Measurements from ENCODE around the gene SRRM1. TPM values are rescaled to one million over a fixed set of nuclear protein-coding genes. Genes with fewer than 3 reads are reported as not detected.

Gene SRRM1
- total RNA-seq, 1 experiment from 2014 or later = 290 TPM

- no peak overlapping the region for H3K56ac ChIP-seq (ENCODE audit: insufficient read length, low read depth, low read length)
- no peak overlapping the region for H3K4me2 ChIP-seq (ENCODE audit: insufficient read depth, insufficient read length, low read length)
- H3K79me2 ChIP-seq (ENCODE audit: insufficient read depth, low read length) = no peaks in the 10 kb centered on the region
- H3K4ac ChIP-seq (ENCODE audit: low read depth, low read length) = no peak overlapping the region
- no peak overlapping the region for H3T11ph ChIP-seq (ENCODE audit: low read length)
- H3K9me3 ChIP-seq (ENCODE audit: control insufficient read depth, low read depth, low read length) = no peaks in the 10 kb centered on the region
- H2BK20ac ChIP-seq (ENCODE audit: low read depth, low read length, poor library complexity, severe bottlenecking) = no peak overlapping the region
- no peak overlapping the region for H2BK12ac ChIP-seq (ENCODE audit: insufficient read length, low read depth, low read length)
- no peak overlapping the region for H2AK5ac ChIP-seq (ENCODE audit: insufficient read length, low read length)
- Mint-ChIP-seq H3K4me1 (no peaks in the 10 kb centered on the region; a peak in 1 of 4 replicates), H3K27me3 (ENCODE audit: low read depth) (peaks cover 2% of the 10 kb centered on the region; the same call in 1 of the 2 replicates), H3K27ac (no peak overlapping the region), H3K36me3 (ENCODE audit: insufficient read depth in 1 of 3, low read depth in 3 of 3) (no peaks in the 10 kb centered on the region), H3K9me3 (no peaks in the 10 kb centered on the region), H3K4me3 (no peak overlapping the region)
- H2BK5ac ChIP-seq (ENCODE audit: insufficient read length, low read length) = no peak overlapping the region
- no peak overlapping the region for H4K91ac ChIP-seq (ENCODE audit: insufficient read length, low read depth, low read length)
- H3K79me1 ChIP-seq (ENCODE audit: insufficient read depth, low read depth, low read length, poor library complexity, severe bottlenecking) = no peaks in the 10 kb centered on the region
- H3K14ac ChIP-seq (ENCODE audit: insufficient read depth, low read length) = no peak overlapping the region
- H3K23me2 ChIP-seq (ENCODE audit: insufficient read length, low read depth, low read length, poor library complexity, severe bottlenecking) = no peaks in the 10 kb centered on the region
- H3K4me1 ChIP-seq (ENCODE audit: insufficient read depth, low read length) = no peaks in the 10 kb centered on the region
- H2BK15ac ChIP-seq (ENCODE audit: low read depth, low read length) = no peak overlapping the region
- no peak for TF ChIP-seq CTCF (conservative IDR thresholded peaks at IDR 0.05)
- no peak overlapping the region for H3K18ac ChIP-seq (ENCODE audit: insufficient read length, low read depth, low read length)
- no peak overlapping the region for H3K23ac ChIP-seq (ENCODE audit: insufficient read length, low read depth, low read length)
- H4K8ac ChIP-seq (replicated peaks; ENCODE audit: insufficient read length, low read depth, low read length) = no peak overlapping the region
- WGBS (ENCODE audit: extremely low coverage, insufficient read length, low lambda C conversion rate) = no CpG with 5 or more reads among the region's 5 CpGs
- DNase-seq = no peak
- no peaks in the 10 kb centered on the region for H3K27me3 ChIP-seq (ENCODE audit: insufficient read depth, low read length)
- H4K20me1 ChIP-seq (ENCODE audit: control insufficient read depth, insufficient read depth, insufficient read length) = no peaks in the 10 kb centered on the region
- H2BK120ac ChIP-seq (ENCODE audit: low read depth, low read length, poor library complexity, severe bottlenecking) = no peak overlapping the region
- no peak overlapping the region for H3K27ac ChIP-seq (ENCODE audit: insufficient read length, low read depth, low read length)
- H2AFZ ChIP-seq (ENCODE audit: low read length) = no peak overlapping the region
- no peak overlapping the region for H4K5ac ChIP-seq (ENCODE audit: insufficient read length, low read depth, low read length)
- no peak overlapping the region for H3K9ac ChIP-seq (ENCODE audit: extremely low read depth, insufficient read length, low read length)
Measured at GRCh38 chr1:24619376-24619775, 23.7 kb upstream of the SRRM1 start.
